ENCODE measurements around the gene EYA4.
"Not testable (repeated sequence)": the region's sequence is repeated elsewhere in the genome, so short reads cannot be mapped to it uniquely, and the experiment has no call there.

The EYA4 gene

GRCh38 chr6:133551847-133552341 lies 310.7 kb downstream of the EYA4 start:
- H3K4me3 ChIP-seq (ENCODE audit: low read depth in 1 of 2, low read length in 1 of 2), result no peak overlapping the region
- H3K27me3 ChIP-seq, result no peaks in the 10 kb centered on the region
- H3K9me3 ChIP-seq, result no peaks in the 10 kb centered on the region
- H3K36me3 ChIP-seq, result no peaks in the 10 kb centered on the region
- H3K4me1 ChIP-seq (ENCODE audit: control insufficient read depth in 1 of 2, insufficient read depth in 1 of 2, low read depth in 1 of 2, low read length in 1 of 2), result no peaks in the 10 kb centered on the region
- H3K27ac ChIP-seq, result no peak overlapping the region
- no peak for TF ChIP-seq CTCF (IDR thresholded peaks at IDR 0.05)

GRCh38 chr6:133553652-133554051 lies 312.5 kb downstream of the EYA4 start:
- H3K27ac ChIP-seq, result no peak overlapping the region
- no peaks in the 10 kb centered on the region for H3K4me1 ChIP-seq (ENCODE audit: control insufficient read depth in 1 of 2, insufficient read depth in 1 of 2, low read depth in 1 of 2, low read length in 1 of 2)
- no peaks in the 10 kb centered on the region for H3K36me3 ChIP-seq
- H3K4me3 ChIP-seq (ENCODE audit: low read depth in 1 of 2, low read length in 1 of 2), result no peak overlapping the region
- H3K9me3 ChIP-seq, result no peaks in the 10 kb centered on the region
- TF ChIP-seq CTCF (IDR thresholded peaks at IDR 0.05), result no peak
- H3K27me3 ChIP-seq, result no peaks in the 10 kb centered on the region

- H3K9me3 ChIP-seq; H3K27ac ChIP-seq; H3K4me3 ChIP-seq (ENCODE audit: low read depth in 1 of 2, low read length in 1 of 2); H3K36me3 ChIP-seq; H3K4me1 ChIP-seq (ENCODE audit: control insufficient read depth in 1 of 2, insufficient read depth in 1 of 2, low read depth in 1 of 2, low read length in 1 of 2); H3K27me3 ChIP-seq: not testable (repeated sequence)
Observed at GRCh38 chr6:133554121-133554520, 313.0 kb downstream of the EYA4 start.

- Histone ChIP-seq H3K27me3 (no peaks in the 10 kb centered on the region), H3K27ac (no peak overlapping the region), H3K4me1 (ENCODE audit: control insufficient read depth in 1 of 2, insufficient read depth in 1 of 2, low read depth in 1 of 2, low read length in 1 of 2) (no peaks in the 10 kb centered on the region), H3K9me3 (no peaks in the 10 kb centered on the region), H3K4me3 (ENCODE audit: low read depth in 1 of 2, low read length in 1 of 2) (no peak overlapping the region), H3K36me3 (no peaks in the 10 kb centered on the region)
- TF ChIP-seq CTCF (IDR thresholded peaks at IDR 0.05), result no peak
Observed at GRCh38 chr6:133555685-133556084, 314.5 kb downstream of the EYA4 start.

GRCh38 chr6:133559926-133560325 lies 318.8 kb downstream of the EYA4 start:
- no peak overlapping the region for H3K27ac ChIP-seq
- TF ChIP-seq CTCF (IDR thresholded peaks at IDR 0.05), result no peak

GRCh38 chr6:133567636-133568035 lies 326.5 kb downstream of the EYA4 start:
- Histone ChIP-seq H3K27ac (no peak overlapping the region), H3K36me3 (no peaks in the 10 kb centered on the region), H3K9me3 (no peaks in the 10 kb centered on the region), H3K4me3 (ENCODE audit: low read depth in 1 of 2, low read length in 1 of 2) (no peak overlapping the region), H3K27me3 (peaks cover 36% of the 10 kb centered on the region), H3K4me1 (ENCODE audit: control insufficient read depth in 1 of 2, insufficient read depth in 1 of 2, low read depth in 1 of 2, low read length in 1 of 2) (no peaks in the 10 kb centered on the region)
- TF ChIP-seq CTCF (IDR thresholded peaks at IDR 0.05), result no peak

More at GRCh38 chr6:133559926-133560325, 318.8 kb downstream of the EYA4 start:
- Histone ChIP-seq H3K4me1 (ENCODE audit: control insufficient read depth in 1 of 2, insufficient read depth in 1 of 2, low read depth in 1 of 2, low read length in 1 of 2) (no peaks in the 10 kb centered on the region), H3K4me3 (ENCODE audit: low read depth in 1 of 2, low read length in 1 of 2) (no peak overlapping the region), H3K9me3 (no peaks in the 10 kb centered on the region), H3K36me3 (no peaks in the 10 kb centered on the region), H3K27me3 (no peaks in the 10 kb centered on the region)

Data from neutrophil (primary cell).